Ishikawa (cell line): ENCODE data around the gene ABCB8.

Experiments used
- CEBPB ChIP-seq: IDR thresholded peaks from 2 replicates; pipeline ENCODE4 v1.6.1; 2012
- CREB1 ChIP-seq: IDR thresholded peaks from 2 replicates; pipeline ENCODE4 v1.6.1; 2012; ENCODE audit warnings: low read depth
- EP300 ChIP-seq: IDR thresholded peaks from 2 replicates; pipeline ENCODE4 v1.6.1; 2012; ENCODE audit warnings: borderline replicate concordance
- TF ChIP-seq, protein P1 (sequence below): IDR thresholded peaks from 2 replicates; pipeline ENCODE4 v1.6.1; 2012
- TF ChIP-seq, protein P2 (sequence below): IDR thresholded peaks from 2 replicates; pipeline ENCODE4 v1.6.1; 2012; ENCODE audit warnings: low read depth, mild to moderate bottlenecking

DNA sequence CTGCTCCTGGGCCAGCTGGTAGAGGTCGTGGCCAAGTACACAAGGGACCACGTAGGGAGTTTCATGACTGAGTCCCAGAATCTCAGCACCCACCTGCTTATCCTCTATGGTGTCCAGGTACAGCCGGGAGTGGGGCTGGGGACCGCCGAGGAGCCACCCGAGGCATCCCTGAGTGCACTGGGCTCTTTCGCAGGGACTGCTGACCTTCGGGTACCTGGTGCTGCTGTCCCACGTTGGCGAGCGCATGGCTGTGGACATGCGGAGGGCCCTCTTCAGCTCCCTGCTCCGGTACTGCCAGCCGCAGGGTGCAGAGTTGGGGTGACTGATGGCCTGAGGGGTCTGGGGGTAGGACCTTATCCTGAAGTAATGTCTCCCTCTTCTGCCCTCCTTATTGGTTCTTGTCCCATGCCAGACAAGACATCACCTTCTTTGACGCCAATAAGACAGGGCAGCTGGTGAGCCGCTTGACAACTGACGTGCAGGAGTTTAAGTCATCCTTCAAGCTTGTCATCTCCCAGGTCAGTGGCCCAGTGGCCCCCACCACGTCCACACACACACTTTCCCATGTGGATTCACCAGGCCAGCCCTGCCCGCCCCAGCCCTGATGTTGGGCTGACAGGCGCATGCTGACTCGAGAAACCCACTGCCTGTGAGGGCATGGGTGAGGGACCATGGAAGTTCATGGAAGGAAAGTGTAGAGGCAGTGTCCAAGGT, 6.2 kb downstream of the ABCB8 start:
- TF ChIP-seq, protein P1, sequence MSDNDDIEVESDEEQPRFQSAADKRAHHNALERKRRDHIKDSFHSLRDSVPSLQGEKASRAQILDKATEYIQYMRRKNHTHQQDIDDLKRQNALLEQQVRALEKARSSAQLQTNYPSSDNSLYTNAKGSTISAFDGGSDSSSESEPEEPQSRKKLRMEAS: no peak
- TF ChIP-seq EP300 (no peak), CREB1 (no peak), CEBPB (no peak)
- TF ChIP-seq, protein P2, sequence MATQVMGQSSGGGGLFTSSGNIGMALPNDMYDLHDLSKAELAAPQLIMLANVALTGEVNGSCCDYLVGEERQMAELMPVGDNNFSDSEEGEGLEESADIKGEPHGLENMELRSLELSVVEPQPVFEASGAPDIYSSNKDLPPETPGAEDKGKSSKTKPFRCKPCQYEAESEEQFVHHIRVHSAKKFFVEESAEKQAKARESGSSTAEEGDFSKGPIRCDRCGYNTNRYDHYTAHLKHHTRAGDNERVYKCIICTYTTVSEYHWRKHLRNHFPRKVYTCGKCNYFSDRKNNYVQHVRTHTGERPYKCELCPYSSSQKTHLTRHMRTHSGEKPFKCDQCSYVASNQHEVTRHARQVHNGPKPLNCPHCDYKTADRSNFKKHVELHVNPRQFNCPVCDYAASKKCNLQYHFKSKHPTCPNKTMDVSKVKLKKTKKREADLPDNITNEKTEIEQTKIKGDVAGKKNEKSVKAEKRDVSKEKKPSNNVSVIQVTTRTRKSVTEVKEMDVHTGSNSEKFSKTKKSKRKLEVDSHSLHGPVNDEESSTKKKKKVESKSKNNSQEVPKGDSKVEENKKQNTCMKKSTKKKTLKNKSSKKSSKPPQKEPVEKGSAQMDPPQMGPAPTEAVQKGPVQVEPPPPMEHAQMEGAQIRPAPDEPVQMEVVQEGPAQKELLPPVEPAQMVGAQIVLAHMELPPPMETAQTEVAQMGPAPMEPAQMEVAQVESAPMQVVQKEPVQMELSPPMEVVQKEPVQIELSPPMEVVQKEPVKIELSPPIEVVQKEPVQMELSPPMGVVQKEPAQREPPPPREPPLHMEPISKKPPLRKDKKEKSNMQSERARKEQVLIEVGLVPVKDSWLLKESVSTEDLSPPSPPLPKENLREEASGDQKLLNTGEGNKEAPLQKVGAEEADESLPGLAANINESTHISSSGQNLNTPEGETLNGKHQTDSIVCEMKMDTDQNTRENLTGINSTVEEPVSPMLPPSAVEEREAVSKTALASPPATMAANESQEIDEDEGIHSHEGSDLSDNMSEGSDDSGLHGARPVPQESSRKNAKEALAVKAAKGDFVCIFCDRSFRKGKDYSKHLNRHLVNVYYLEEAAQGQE: no peak
